NCI-H524 treated with DMSO at 0.1 percent for 48 hours (cell line): ENCODE data around the gene ZDHHC13.

Source experiments
- DNase-seq: peaks from one replicate; lab custom pipeline; 2025; lab: John Stamatoyannopoulos, UW

Gene ZDHHC13, protein sequence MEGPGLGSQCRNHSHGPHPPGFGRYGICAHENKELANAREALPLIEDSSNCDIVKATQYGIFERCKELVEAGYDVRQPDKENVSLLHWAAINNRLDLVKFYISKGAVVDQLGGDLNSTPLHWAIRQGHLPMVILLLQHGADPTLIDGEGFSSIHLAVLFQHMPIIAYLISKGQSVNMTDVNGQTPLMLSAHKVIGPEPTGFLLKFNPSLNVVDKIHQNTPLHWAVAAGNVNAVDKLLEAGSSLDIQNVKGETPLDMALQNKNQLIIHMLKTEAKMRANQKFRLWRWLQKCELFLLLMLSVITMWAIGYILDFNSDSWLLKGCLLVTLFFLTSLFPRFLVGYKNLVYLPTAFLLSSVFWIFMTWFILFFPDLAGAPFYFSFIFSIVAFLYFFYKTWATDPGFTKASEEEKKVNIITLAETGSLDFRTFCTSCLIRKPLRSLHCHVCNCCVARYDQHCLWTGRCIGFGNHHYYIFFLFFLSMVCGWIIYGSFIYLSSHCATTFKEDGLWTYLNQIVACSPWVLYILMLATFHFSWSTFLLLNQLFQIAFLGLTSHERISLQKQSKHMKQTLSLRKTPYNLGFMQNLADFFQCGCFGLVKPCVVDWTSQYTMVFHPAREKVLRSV

GRCh38 chr11:19116971-19117759 is at the start of gene ZDHHC13:
TSS of gene ZDHHC13 (plus strand) at chr11:19117168. CDS start at chr11:19117250, 82 bp downstream.
- peak; percentile 18 for DNase-seq

DNA sequence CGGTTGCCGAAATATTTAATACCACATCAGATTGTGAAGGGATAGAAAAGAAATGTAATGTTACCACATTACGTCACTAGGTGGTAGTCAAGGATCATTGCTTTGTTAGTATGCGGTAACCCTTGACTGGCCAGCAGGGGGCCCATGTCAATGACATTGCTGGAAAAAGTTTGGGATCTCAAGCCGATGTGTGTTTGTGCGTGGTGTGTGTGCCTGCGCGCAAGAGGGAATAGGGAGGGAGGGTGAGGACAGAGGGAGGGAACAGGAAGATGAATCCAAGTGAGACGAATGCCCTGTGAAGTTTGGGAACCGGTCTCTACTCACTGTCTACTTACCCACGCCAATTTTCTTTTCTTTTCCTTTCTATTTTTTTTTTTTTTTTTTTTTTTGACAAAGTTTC is 45.7 kb upstream of the ZDHHC13 start:
- DNase-seq: peak; percentile 51

GRCh38 chr11:19072464-19072863 is 44.5 kb upstream of the ZDHHC13 start:
- DNase-seq: no peak

GRCh38 chr11:19073454-19074415 is 43.2 kb upstream of the ZDHHC13 start:
- no peak for DNase-seq

- DNase-seq: no peak
Measured at GRCh38 chr11:19075636-19076035, 41.3 kb upstream of the ZDHHC13 start.

GRCh38 chr11:19076744-19077589 is 40.0 kb upstream of the ZDHHC13 start:
- DNase-seq: no peak

- no peak for DNase-seq
Measured at GRCh38 chr11:19077965-19078364, 39.0 kb upstream of the ZDHHC13 start.

- no peak for DNase-seq
Measured at GRCh38 chr11:19079643-19080440, 37.1 kb upstream of the ZDHHC13 start.

- no peak for DNase-seq
Measured at GRCh38 chr11:19080579-19080993, 36.4 kb upstream of the ZDHHC13 start.

DNA sequence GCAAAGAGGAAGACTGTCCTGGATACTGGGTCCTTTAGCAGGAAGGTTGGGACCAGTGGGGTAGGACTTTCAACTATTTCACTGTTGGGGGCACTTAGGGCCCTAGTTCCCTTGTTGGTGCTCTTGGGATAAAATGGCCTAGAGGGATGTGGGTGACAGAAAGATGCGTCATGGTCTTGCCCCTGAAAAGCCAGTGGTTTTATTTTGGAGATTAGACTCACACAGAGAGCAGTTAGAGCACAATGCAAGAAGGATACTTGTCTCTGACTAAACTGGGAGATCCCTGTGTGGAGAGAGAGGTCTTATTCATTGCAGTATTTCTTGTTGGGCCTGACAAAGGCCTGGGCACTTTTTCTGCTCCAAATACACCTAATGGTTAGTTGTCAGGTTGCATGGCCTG is 33.8 kb upstream of the ZDHHC13 start:
- no peak for DNase-seq

DNA sequence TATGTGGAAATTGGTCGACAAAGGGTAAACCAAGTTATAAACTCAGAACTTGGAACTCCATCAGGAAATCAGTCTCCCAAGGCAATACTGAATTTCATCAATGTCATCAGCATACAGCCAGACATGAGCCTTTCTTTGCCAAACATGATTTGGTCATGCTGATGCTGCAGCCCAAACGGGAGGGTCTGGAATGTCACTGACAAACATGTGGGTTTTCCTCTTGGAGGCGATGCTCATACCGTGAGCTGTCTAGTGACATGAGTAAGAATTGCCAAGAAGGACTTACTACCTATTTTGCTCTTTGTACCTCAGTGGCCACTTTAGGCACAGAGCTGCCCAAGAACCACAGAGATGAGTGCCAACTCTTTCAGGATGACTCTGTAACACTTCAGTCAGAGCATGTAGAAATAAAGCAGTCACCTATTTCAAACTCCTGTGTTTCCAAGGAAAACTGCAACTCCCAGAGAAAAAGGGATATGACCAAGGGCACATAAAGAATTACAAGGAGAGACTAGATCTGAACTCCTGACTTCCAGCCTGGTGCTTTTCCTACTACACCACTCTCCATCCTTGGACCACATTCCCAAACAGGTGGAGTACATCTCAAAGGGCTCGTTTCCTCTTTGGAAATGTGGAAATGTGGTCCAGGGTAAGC is 32.2 kb upstream of the ZDHHC13 start:
- no peak for DNase-seq

DNA sequence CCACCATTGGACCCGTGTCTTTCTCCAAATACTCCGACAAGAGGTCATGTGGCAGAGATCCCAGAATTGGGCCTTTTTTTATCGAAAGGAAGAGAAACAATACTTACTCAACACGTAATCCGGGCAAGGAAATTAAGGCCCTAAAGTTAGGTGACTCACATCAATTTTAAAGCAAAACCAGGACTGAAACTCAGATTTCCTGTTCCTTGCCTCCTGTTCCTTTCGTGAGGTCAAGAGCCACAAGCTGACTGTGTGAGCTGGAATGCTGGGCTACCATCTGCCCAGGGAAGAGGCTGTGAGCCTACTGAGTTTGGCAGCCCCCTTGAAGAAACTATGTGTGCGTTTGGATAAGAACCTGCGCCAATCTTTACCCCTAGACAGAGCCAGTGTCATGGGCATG is 29.3 kb upstream of the ZDHHC13 start:
- no peak for DNase-seq

DNA sequence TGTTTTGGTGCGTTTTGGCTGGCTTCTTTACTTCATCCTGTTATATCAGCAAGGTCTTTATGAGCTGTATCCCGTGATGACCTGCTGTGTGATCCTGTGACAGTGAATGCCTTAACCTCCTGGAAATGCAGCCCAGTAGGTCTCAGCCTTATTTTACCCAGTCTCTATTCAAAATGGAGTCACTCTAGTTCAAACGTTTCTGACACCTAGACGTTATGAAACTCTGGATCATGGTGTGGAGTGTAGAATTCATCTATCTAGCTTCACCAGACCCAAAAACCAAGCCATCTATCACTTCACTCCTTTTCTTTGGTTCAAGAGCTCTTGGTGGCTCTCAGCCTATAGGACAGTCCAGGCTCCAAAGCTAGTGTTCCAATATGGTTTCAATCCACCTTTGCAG is 28.2 kb upstream of the ZDHHC13 start:
- DNase-seq: no peak

GRCh38 chr11:19089421-19089820 is 27.5 kb upstream of the ZDHHC13 start:
- no peak for DNase-seq

- DNase-seq: no peak
Measured at GRCh38 chr11:19091366-19091765, 25.6 kb upstream of the ZDHHC13 start.

DNA sequence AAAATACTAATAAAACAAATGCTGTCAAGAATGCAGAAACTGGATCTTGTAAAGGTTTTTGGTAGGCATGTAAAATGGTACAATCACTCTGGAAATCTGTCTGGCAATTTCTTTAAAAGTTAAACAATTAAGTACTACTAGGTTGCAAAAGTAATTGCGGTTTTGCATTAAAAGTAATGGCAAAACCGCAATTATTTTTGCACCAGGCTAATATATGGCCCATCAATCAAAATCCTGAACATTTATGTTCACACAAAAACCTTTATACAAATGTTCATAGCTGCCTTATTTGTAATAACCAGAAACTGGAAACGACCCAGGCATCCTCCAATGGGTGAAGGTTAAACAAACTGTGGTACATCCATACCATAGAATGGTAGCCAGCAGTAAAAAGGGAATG is 24.6 kb upstream of the ZDHHC13 start:
- no peak for DNase-seq

DNA sequence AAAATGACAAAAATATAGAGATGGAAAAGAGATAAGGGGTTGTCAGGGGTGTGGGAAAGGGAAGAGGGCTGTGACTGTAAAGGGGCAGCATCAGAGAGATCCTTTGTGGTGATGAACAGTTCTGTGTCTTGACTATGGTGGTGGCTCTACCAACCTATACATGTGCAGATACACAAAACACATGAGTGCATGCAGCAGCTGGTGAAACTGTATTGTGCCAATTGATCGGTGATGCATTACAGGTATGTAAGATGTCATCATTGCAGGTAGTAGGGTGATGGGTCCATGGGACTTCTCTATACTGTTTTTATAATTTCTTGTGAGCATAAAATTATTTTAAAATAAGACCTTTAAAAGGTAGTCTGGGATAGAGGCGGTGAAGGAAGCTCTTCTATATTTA is 24.1 kb upstream of the ZDHHC13 start:
- DNase-seq: no peak

- DNase-seq: no peak
Measured at GRCh38 chr11:19093976-19094375, 23.0 kb upstream of the ZDHHC13 start.

- no peak for DNase-seq
Measured at GRCh38 chr11:19094859-19095258, 22.1 kb upstream of the ZDHHC13 start.
